Mammary epithelial cell (primary cell): ENCODE results near the gene ENDOD1.

ENCODE experiments used
- EZH2 ChIP-seq: IDR thresholded peaks from 2 replicates; pipeline ENCODE4 v1.6.1; 2012; ENCODE audit warnings: low read length, inconsistent platforms, borderline replicate concordance
- TF ChIP-seq, protein P1 (sequence below), 2 donors: IDR thresholded peaks in 1 of 2; conservative IDR thresholded peaks in 1 of 2; 2 replicates each; pipeline ENCODE4 v1.5.1; 2011 to 2012; ENCODE audit warnings: inconsistent platforms in 2 of 2, low read length in 2 of 2, mild to moderate bottlenecking in 2 of 2, control low read depth in 1 of 2, low read depth in 1 of 2; ENCODE audit not compliant: insufficient read depth in 1 of 2; ENCODE audit errors: extremely low read depth in 1 of 2

DNA sequence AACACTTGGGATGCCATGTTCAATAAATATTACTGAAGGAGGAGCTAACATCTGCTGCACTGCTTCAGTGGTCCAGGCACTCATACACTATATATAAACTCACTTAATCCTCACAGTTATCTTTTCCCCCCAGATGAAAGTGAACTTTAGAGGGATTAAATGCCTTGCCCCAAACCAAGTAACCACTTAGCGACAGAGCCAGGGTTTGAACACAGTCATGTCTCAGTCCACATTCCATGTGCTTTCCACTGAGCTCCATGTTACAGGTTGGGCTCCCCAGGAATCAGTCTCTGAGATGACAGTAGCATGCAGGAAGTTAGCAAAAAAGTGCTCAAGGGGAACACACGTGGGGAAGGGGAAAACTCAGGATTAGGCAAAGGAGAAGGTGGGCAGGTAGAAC lies 59.3 kb downstream of the ENDOD1 start:
- TF ChIP-seq, protein P1, sequence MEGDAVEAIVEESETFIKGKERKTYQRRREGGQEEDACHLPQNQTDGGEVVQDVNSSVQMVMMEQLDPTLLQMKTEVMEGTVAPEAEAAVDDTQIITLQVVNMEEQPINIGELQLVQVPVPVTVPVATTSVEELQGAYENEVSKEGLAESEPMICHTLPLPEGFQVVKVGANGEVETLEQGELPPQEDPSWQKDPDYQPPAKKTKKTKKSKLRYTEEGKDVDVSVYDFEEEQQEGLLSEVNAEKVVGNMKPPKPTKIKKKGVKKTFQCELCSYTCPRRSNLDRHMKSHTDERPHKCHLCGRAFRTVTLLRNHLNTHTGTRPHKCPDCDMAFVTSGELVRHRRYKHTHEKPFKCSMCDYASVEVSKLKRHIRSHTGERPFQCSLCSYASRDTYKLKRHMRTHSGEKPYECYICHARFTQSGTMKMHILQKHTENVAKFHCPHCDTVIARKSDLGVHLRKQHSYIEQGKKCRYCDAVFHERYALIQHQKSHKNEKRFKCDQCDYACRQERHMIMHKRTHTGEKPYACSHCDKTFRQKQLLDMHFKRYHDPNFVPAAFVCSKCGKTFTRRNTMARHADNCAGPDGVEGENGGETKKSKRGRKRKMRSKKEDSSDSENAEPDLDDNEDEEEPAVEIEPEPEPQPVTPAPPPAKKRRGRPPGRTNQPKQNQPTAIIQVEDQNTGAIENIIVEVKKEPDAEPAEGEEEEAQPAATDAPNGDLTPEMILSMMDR (conservative IDR thresholded peaks at IDR 0.05 in 1 of 2, IDR thresholded peaks at IDR 0.05 in 1 of 2; ENCODE audit: extremely low read depth in 1 of 2, insufficient read depth in 1 of 2, low read depth in 1 of 2, low read length in 2 of 2), result no peak
- TF ChIP-seq EZH2, result no peak
